Activated T-cell treated with anti-CD3 and anti-CD28 coated beads, Interleukin-2, amount 50 U/mL, for 1 hour (primary cell): ENCODE results near the gene MSANTD2.

Source experiments
- DNase-seq: peaks from one replicate; pipeline ENCODE4 v3.0.0-alpha.2; 2020

MSANTD2 gene

DNA sequence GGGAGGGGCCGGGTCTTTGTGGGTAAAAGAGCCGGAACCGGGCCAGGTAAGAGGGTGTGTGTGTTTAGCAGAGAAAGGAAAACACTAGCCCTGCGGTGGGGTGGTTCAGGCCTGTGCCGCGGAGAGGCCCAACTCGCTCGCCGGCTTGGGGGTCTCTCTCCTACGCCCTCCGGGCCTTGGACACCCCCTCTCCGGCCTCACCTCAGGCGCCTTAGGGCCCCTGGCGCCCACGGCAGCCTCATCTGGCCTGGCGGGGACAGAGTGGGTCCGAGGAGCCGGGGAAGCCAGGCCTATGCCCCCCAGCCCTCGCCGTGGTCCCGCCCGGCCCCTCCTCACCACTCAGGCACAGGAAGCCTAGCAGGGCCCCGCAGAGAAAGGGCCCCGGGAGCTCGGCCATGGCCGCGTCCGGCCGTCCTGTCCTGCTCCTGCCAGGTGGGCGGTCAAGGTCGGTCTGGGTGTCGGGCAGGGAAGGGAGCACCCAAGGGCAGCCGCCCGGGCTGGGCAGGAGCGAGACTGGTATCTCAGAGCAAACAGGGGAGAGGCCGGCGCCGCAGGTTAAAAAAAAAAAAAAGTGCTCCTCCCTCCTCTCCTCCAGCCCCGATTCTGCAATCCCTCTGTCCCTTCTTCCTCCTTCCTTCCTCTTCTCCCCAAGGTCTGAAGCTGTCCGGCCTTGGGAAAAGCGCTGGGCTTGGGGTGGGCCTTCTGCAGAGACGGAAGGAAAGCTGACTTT is 48.3 kb downstream of the MSANTD2 start, which contains the start of gene VSIG2:
TSS of gene VSIG2 (minus strand) at position 515 of the 730 bp plus-strand sequence. CDS start at position 397, 118 bp downstream.
- DNase-seq: no peak

DNA sequence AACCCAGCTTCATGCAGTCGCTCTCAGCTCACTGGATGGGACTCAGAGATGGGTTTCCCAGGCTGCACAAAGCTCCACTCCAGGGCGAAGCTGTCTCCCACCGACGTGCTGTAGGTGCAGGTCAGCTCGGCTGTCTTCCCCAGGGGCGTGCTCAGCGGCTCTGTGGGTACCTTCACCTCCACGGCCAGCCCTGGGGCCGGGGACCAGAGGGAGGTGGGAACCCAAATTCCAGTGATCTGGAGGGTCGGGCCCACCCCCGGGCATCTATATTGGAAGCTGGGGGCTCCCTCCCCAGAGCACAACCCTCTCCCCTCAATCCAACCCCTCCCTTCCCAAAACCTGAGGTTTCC is 48.8 kb downstream of the MSANTD2 start:
- DNase-seq: no peak

DNA sequence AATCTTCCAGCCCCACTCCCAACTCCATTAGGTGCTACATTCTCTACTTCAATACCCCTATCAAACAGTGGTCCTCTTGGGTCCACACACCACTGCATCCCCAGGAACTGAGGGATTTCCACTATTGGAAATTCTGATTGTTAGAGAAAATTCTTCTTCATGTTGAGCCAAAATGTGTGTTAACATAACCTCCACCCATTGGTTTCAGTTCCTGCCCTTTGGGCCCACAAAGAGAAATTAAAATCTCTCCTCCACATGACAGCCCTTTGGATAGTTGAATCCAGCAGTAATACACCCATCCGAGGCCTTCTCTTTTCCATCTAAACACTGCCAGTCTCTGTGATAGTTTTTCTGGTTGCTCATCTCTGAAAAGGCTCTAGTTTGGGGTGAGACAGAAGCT is 50.3 kb downstream of the MSANTD2 start:
- no peak for DNase-seq

DNA sequence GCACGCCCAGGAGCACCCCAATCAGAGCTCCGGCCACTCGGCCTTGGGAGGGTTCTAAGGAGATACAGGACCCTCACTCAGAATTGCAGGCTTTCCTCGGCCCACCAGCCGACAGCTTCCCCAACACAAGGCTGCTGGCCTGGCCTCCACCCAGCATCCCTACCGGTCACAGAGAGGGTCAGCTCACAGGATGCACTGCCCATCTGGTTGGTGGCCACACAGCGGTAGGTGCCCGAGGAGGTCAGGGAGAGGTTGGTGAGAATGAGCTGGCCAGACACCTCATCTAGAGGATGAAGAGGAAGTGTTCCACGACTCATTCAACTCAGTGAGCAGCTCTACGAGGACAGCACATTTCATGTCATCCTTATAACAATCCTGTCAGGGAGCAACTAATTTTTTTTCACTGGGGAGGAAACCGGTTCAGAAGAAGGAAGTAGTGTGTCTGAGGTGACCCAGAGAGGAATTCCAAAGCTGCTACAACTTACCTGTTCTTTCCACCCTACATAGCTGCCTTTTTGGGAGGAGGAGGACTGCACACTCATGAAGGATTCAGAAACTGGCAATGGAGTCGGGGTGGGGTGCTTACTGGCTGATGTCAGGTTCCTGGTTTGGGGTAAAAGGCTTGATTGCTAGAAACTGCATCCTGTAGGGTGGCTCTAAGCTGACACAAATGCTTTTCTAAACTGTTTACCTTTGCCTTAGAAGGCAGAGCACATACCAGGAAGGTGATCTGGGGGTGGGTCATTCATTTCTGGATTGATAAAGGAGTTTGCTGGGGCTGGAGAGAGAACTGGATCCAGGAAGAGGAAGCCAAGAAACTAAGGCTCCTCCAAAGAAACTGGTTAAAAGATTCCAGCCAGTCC is 51.5 kb downstream of the MSANTD2 start:
- no peak for DNase-seq

DNA sequence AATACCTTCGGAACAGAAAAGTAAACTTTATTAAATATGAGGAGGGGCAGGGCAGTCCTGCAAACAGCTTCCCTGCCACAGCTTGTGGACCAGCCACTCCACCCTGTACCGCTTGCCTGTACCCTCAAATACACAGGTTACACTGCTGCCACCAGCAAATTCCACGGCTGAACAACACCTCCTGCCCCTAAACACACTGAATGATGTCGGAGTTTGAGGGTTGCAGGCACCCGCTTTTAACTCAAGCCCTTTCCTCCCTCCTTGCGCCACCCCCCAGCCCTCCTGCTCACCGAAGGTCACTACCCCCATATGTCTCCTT is 52.1 kb downstream of the MSANTD2 start:
- DNase-seq: no peak

DNA sequence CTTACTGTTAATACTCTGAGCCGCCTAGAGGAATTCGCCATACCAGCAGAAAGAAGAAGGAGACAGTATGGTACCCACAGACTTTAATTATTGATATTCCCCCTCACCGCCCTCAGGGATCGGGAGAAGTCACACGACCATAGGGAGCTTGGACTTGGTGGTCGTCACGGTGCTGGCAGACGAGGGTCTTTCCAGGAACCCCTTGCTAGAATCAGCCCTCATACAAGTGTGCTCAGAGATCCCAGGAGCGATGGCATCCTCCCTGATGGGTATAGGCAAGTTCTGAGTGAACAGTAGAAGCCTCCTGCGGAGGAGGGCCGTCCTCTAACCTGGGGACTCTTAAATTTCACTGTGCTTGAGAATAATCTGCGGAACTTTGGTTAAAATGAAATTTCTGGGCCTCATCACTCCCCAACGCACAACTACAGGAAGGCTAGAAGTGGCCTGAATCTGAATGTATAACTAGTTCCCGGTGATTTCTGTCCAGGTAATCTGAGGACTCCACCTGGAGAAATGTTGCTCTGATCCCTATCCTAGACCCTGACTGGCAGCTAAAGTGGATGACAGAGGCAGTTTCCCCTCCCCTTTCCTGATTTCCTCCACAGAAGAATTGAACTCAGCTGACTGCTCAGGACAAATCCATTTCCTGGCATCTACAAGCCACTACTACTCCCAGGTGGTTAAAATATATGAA is 52.7 kb downstream of the MSANTD2 start:
- DNase-seq: no peak

DNA sequence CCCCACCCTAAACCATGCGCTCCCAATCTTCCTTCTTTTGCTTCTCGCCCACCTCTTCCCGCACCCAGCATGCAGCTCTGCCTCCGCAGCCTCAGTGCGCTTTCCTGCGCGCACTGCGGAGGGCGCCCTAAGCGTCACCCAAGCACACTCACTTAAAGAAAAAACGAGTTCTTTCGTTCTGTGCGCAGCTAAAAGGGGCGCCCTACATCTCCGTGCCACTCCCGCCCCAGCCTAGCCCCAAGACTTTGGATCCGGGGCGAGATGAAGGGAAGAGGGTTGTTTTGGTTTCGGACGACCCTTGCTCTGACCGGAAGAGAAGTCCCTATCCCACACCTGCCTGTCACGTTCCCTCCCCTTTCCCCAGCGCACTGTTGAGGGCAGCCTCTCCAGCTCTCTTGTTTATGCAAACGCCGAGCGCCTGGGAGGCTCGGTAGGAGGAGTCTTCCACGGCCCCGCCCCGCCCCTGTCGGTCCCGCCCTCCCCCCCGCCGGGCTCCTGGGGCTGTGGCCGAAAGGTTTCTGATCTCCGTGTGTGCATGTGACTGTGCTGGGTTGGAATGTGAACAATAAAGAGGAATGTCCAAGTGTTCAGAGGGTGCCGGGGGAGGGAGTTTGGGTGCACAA is 53.5 kb downstream of the MSANTD2 start:
- peak; percentile 83 for DNase-seq

DNA sequence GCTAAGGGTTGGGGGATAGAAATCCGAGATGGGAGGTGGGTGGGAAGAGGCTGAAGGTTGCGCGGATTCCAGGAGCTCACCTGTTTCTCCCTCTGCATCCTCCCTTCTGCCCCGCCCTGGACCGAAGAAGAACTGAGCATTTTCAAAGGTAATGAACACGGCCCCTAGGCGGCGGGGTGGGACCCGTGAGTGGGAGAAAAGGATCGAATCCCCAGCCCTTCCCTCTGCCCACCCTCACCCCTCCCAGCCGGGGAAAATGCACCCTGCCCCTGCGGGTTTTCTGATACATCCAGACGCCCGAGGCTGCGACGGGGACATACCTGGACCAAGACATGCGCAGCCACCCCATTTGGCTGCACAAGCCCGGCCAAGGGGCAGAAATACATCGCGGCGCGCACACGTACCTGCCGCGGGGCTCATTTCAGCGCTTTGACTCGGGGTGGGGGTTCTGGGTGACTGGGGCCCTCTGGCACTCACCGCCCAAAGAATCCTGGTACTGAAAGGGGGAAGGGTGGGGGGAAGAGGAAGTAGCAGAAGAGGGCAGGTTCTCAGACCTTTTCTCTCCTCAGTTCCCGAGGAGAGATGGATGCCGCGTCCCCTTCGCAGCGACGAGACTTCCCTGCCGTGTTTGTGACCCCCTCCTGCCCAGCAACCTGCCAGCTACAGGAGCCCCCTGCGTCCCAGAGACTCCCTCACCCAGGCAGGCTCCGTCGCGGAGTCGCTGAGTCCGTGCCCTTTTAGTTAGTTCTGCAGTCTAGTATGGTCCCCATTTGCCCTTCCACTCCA is 54.2 kb downstream of the MSANTD2 start:
- peak; percentile 49 for DNase-seq

DNA sequence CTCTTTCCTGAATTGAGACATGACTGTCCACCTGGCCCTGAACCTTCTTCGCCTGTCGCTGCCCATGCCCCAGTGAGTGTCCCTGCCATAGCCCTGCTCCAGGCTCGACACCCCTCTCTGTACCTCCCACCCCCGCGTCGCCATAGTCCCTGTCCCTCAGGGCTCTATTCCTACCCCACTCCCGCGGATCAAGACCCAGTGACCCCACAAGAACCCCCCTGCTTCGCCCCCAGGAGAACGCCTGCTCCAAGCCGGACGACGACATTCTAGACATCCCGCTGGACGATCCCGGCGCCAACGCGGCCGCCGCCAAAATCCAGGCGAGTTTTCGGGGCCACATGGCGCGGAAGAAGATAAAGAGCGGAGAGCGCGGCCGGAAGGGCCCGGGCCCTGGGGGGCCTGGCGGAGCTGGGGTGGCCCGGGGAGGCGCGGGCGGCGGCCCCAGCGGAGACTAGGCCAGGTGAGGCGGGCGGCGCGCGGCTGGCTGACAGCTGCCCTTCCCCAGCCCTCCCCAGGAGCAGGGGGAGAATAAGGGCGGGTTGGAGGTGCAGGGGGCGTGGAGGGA is 54.9 kb downstream of the MSANTD2 start:
- DNase-seq: no peak

DNA sequence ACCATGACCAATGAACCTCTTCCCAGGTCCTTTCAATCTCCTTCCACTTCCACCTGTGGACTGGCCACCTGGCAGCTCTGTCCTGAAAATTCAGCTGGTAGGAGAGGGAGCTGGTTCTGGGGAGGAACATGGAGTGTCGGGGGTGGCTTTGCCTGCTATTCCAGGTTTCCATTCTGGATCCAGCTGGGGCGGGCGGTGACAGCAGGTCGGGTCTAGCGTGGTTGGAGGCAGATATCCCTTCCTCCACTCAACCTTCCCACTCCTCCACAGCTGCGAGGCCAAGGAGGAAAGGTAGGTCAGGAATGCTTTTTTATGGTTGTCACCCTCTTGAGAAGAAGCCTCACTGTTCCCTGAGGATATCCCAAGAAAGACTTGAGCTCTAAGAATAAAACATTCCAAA is 57.2 kb downstream of the MSANTD2 start:
- DNase-seq: no peak

DNA sequence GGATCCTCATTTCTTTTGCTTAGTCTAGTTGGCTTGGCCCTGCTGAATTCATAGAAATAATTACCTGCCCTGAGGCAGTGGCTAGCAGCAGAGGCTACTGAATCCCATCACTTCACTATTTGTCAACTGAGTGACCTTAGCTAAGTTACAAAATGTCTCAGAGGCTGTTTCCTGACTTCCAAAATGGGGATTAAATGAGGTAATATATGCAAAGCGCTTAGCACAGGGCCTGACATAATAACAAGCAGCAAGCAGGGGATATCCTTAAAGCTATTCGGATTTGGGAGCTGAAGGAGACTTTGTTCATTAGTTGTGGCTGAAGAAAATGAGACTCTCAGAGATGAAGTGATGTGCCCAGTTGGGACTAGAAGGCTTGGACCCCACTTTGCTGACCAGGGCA is 57.7 kb downstream of the MSANTD2 start:
- no peak for DNase-seq

DNA sequence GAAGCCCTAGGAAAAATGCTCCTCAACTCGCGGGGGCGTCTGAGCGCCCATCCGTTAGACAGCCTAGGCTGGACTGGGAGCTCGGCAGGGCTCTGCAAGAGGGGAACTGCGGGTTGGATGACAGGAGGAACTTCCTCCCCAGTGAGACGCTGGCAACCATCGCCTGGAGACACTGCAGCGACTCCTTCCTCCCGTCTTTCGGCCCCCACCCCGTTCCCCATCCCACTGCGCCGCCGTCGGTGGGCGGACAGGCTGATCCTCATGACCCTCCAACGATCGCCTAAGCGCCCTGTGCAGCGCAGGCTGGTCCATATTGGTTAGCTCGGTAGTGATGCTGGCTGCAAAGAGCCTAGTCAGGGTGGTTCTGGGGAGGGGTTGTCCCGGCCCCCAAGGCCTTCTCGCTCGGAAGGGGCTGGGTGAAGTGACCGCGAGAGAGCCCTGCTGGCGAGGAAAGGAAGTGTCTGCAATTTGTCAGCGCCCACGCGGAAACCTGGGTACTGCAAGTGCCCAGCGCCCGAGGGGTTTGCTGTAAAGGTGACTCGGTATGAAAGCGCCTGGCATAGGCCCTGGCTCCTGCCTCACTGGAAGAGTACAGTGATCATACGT is 59.8 kb downstream of the MSANTD2 start:
- peak; percentile 66 for DNase-seq

DNA sequence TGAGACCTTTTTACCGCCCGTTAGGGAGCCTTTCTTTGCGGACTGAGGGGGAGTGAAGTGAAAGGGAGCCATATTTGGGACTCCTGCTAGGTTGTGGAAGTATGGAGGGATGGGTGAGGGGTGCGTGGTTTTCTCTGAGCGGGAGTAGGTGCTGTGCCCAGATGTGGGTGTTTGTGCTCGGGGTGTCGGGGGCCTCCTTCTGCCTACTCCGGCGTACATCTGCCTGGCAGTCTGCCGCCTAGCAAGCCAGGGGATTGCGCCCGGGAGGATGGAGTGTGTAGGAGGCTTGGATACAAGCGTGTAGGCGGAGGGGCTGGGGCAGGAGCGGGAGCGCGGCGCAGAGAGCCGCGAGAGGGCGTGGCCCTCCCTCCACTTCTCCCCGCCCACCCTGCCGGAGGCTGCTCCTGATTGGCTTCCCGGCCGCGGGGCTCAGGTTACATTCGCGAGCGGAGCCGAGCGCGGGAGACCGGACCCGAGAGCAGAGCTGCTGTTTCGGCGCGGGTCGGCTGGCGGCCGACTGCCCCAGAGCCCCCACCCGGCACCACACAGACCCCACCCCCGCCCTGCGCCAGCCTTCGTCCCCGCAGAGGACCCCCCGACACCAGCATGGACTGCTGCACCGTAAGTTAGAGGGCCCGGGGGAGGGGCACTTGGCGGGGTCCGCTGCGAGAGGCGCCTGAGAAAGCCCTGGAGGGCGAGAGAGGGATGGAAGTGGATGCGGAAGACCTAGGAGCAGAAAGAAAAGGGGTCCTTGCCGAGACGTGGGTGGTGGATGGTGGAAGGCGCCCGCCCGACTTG is 60.5 kb downstream of the MSANTD2 start, which contains the start of gene NRGN:
TSS of gene NRGN (plus strand) at position 464 of the 798 bp plus-strand sequence. CDS start at position 607, 143 bp downstream.
- DNase-seq: peak; percentile 85

DNA sequence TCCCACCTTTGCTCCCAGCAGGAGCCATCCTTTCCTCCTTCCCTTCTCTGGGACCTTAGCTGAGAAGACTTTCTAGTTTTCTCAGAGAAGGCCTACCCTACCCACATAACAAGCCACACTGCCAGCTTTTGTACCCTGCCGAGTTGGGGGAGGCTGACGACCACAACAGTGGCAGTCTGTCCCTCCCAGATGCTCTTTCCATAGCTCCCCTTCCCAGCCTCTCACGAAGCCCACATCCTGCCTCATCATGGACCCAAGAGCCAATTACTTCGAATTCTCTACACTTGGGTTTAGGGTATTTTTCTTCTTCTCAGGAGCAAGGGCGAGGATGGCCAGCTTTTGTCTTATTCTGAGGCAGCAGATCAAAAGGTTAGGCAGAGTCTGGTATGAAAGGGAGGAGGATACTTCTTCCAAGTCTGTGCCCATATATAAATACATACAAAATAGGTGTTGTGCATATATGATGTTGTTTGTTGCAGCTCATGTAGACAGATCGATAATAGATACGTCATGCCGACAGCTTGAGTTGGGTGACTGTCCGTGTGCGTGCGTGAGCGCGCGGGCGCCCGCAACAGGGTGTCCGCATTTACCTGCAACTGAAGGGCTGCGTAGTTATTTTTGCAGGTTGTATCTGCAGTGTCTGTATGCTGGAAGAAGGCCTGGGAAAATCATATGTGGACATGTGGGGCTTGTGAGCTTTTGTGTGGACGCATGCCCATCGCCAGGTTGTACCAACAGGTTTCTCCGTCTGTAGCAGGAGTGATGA is 61.3 kb downstream of the MSANTD2 start:
- DNase-seq: no peak

DNA sequence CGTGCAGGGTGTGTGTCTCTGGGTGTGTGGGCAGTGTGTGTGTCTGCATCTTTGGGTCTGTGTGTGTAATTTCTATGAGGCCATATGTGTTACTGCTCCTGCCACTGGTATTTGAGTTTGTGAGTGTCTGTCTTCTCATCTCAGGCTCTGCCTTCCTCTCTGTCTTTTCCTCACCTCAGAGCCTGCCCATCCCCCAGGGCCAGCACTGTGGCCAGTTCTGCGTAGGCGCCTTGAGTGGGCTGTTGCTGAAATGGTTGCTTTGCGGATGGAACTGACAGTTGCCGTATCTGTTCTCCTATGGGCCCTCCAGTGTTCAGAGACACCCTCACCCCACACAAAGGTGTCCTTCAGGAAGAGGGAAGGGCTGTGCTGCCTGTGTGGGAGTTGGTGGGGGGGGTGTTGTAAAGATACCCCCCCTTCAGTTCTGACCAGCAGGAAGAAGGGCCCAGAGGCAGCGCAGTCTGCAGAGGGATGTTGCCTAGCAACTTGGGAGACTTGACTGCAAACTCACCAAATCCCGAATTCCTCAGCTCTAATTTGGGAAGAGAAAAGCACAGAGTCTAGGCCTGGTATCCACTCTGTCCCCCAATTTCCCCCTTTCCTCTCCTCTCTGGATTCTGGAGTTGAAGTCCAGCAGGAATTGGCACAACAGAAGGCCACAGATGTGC is 62.4 kb downstream of the MSANTD2 start:
- DNase-seq: no peak

DNA sequence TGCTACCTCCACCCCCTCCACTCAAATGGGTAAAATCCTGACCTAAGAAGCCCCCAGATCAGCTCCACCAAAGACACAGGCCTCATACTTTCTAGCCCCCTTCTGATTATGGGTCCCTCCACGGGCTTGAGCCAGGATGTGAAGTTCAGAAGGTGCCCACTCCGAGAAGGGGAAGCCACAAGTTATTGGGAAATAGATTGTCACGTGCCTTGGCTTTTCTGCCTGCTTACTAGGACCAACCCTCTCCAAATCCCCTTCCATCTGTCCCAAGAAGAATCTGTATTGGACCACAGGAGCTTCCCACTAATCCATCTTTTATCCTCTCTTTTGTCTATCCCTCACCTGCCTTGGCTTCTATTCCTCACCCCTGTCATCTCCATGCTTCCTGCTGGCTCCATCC is 63.5 kb downstream of the MSANTD2 start:
- DNase-seq: no peak

DNA sequence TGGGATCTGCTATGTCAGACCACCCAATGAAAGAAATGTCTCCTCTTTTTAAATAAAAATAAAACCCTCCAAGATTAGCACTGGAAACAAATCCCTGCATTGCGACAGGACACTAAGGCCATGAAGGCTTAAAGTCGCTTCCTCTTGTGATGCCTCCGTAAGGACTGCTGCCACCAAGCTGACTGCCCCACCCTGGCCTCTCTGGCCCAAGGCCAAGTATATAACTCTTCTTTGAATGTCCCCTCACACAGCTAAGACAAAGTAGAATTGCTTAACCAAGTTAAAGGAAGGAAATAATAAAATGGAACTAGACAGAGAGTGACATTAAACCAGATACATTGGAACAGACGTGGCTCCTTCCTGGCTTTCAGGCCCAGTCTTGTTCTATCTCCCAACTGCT is 68.0 kb downstream of the MSANTD2 start:
- DNase-seq: no peak

DNA sequence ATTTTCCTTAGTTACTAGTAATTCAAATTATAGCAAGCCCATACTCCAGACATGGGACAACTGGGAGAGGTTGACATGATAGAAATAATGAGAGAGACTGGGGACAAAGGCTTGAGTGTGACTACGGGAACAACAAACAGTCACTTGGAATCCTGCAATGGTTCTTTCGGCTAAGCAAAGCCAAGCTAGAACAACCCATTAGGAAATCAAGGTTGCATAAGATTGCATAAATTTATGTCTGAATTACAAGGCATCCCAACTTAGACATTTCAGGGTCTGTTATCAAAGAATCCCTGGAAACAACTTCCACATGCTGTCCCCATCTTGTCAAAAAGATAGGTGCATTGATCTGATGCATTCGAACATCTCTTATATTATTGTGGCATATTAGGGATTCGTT is 70.6 kb downstream of the MSANTD2 start:
- DNase-seq: no peak

DNA sequence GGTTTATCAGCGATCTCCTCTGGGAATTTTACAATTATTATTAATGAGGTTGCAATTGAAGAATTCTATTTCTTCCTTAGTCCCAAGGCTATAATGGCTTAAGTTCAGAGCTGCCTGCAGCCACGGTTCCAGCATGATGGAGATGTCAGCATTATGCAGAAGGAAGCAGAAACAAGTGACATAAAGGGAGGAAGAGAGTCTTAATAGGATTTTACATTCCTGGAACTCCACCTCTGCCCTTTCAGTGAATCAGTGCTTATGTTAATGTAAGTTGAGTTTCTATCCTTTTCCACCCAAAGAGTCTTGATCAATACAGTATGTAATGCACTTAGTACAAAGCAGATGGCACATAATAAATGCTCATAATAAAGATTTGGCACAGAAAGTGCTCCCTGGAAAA is 72.1 kb downstream of the MSANTD2 start:
- DNase-seq: no peak
